ENCODE measurements around the gene EPOP.
A peak's percentile ranks its signal among the peaks of the same experiment; 100 is the strongest.

The EPOP gene

GRCh38 chr17:38705803-38706504 is 31.2 kb upstream of the EPOP start:
- DNase-seq = peak; percentile 61
- no peak for ATAC-seq

GRCh38 chr17:38705523-38705802 is 30.7 kb upstream of the EPOP start:
- DNase-seq = no peak
- ATAC-seq = no peak

GRCh38 chr17:38704606-38705522 is 30.1 kb upstream of the EPOP start, which contains the start of gene MLLT6:
Gene MLLT6 (plus strand): TSS chr17:38705273. CDS start chr17:38705633, 360 bp downstream.
- ATAC-seq = no peak

GRCh38 chr17:38703742-38704605 is 29.2 kb upstream of the EPOP start:
- ATAC-seq = peak; percentile 16

More at GRCh38 chr17:38704606-38705522, 30.1 kb upstream of the EPOP start, which contains the start of gene MLLT6:
- DNase-seq = peak; percentile 74

GRCh38 chr17:38702916-38703741 is 28.4 kb upstream of the EPOP start:
- no peak for ATAC-seq
- DNase-seq = peak; percentile 54

More at GRCh38 chr17:38703742-38704605, 29.2 kb upstream of the EPOP start:
- DNase-seq = peak; percentile 91

- DNase-seq (peak; percentile 85), ATAC-seq (peak; percentile 8)
Measured at GRCh38 chr17:38702166-38702915, 27.6 kb upstream of the EPOP start.

GRCh38 chr17:38701504-38702165 is 26.9 kb upstream of the EPOP start:
- DNase-seq (peak; percentile 88), ATAC-seq (peak; percentile 79)

- ATAC-seq (no peak), DNase-seq (no peak)
Measured at GRCh38 chr17:38698760-38699159, 24.0 kb upstream of the EPOP start.

- ATAC-seq = no peak
- no peak for DNase-seq
Measured at GRCh38 chr17:38697061-38697820, 22.5 kb upstream of the EPOP start.

- ATAC-seq (no peak), DNase-seq (no peak)
Measured at GRCh38 chr17:38693700-38694329, 19.1 kb upstream of the EPOP start.

- no peak for ATAC-seq
- no peak for DNase-seq
Measured at GRCh38 chr17:38691154-38691553, 16.4 kb upstream of the EPOP start.

GRCh38 chr17:38690386-38690785 is 15.6 kb upstream of the EPOP start:
- no peak for DNase-seq
- no peak for ATAC-seq

GRCh38 chr17:38687286-38687685 is 12.5 kb upstream of the EPOP start:
- DNase-seq (no peak), ATAC-seq (no peak)

GRCh38 chr17:38685491-38685890 is 10.7 kb upstream of the EPOP start:
- DNase-seq (no peak), ATAC-seq (no peak)

- no peak for ATAC-seq
Measured at GRCh38 chr17:38681096-38681495, 6.3 kb upstream of the EPOP start.

GRCh38 chr17:38677819-38678218 is 3.1 kb upstream of the EPOP start:
- ATAC-seq = no peak

More at GRCh38 chr17:38681096-38681495, 6.3 kb upstream of the EPOP start:
- DNase-seq = no peak

GRCh38 chr17:38676706-38677504 is 2.1 kb upstream of the EPOP start:
- ATAC-seq = peak; percentile 58
- DNase-seq = peak; percentile 87

More at GRCh38 chr17:38677819-38678218, 3.1 kb upstream of the EPOP start:
- DNase-seq = no peak

Measured in stimulated activated naive CD8-positive, alpha-beta T cell treated with anti-CD3 and anti-CD28 coated beads, Interleukin-15, Interleukin-2, amounts not matched to agents 100 U/mL and 50 U/mL, for 24 hours (primary cell).